Endothelial cell of umbilical vein (primary cell): Measurements from ENCODE around the gene PRPS1L1. TPM values are rescaled to one million over a fixed set of nuclear protein-coding genes. Genes with fewer than 3 reads are reported as not detected.

Source experiments
- BruUV-seq: library from RNA; stranded (reverse); fragments of 400-500 nt; replicated peaks from 2 replicates; lab custom pipeline; 2021; lab: Mats Ljungman, UMichigan
- CTCF ChIA-PET: fragments of 300-600, 350-600 bp; sonication (Branson Sonifier 250); formaldehyde crosslinking; loops from one replicate; lab custom pipeline; 2021; ENCODE audit warnings: antibody characterized with exemption, inconsistent platforms; lab: Charles Lee
- POLR2A ChIA-PET: fragments of 300-600, 350-600 bp; sonication (Branson Sonifier 250); formaldehyde crosslinking; loops from one replicate; lab custom pipeline; 2021; ENCODE audit warnings: antibody characterized with exemption, inconsistent platforms; lab: Charles Lee
- DNase-seq: peaks from one replicate; pipeline ENCODE4 v3.0.0-alpha.2; 2011; ENCODE audit warnings: low read depth, low spot score
- FAIRE-seq: peaks from 2 replicates; lab custom pipeline; 2011; peaks lifted over from hg19 to GRCh38; lab: Jason Lieb, UNC
- H2AFZ ChIP-seq: 2 replicates; pipeline ENCODE4 v1.6.0; 2012; ENCODE audit warnings: low read depth, low read length, control low read depth, inconsistent platforms
- H3K27ac ChIP-seq: 2 replicates; pipeline ENCODE4 v1.5.1; 2011; ENCODE audit warnings: low read depth, mild to moderate bottlenecking, control low read depth, low read length, moderate library complexity; ENCODE audit not compliant: insufficient read depth
- H3K27me3 ChIP-seq, 2 experiments: 2 replicates each; pipeline versions ENCODE4 v1.6.0 to v1.6.1; 2011; ENCODE audit warnings: low read length in 2 of 2, mixed read lengths in 1 of 2; ENCODE audit not compliant: control insufficient read depth in 2 of 2, insufficient read depth in 2 of 2
- H3K36me3 ChIP-seq, 2 experiments: 2 replicates in 1 of 2; 3 replicates in 1 of 2; pipeline ENCODE4 v1.5.1; 2011; ENCODE audit warnings: low read length in 2 of 2, mild to moderate bottlenecking in 1 of 2, moderate library complexity in 1 of 2; ENCODE audit not compliant: control insufficient read depth in 2 of 2, insufficient read depth in 2 of 2; ENCODE audit errors: extremely low read depth in 1 of 2
- H3K4me1 ChIP-seq: 3 replicates; pipeline ENCODE4 v1.5.1; 2011; ENCODE audit warnings: mild to moderate bottlenecking, low read length; ENCODE audit not compliant: control insufficient read depth, insufficient read depth; ENCODE audit errors: extremely low read depth
- H3K4me2 ChIP-seq: 2 replicates; pipeline ENCODE4 v1.6.1; 2011; ENCODE audit warnings: low read length, control low read depth, mixed read lengths; ENCODE audit not compliant: insufficient read depth
- H3K4me3 ChIP-seq, 3 experiments: fragments of 200-600 bp in 1 of 3; sonication (generic), shearing (Covaris generic) in 1 of 3; replicated peaks in 1 of 3; 2 replicates each; pipeline ENCODE4 v1.5.1; 2011 to 2016; ENCODE audit warnings: control low read depth in 3 of 3, low read length in 3 of 3, mild to moderate bottlenecking in 2 of 3, inconsistent platforms in 1 of 3, low read depth in 1 of 3, moderate library complexity in 1 of 3; ENCODE audit not compliant: insufficient read depth in 1 of 3
- H3K79me2 ChIP-seq: 2 replicates; pipeline ENCODE4 v1.6.0; 2012; ENCODE audit warnings: low read length, inconsistent platforms; ENCODE audit not compliant: control insufficient read depth, insufficient read depth
- H3K9ac ChIP-seq: replicated peaks from 2 replicates; pipeline ENCODE3; 2011; ENCODE audit warnings: low read length, control low read depth; ENCODE audit not compliant: insufficient read depth; ENCODE audit errors: extremely low read depth
- H3K9me1 ChIP-seq: replicated peaks from 3 replicates; pipeline ENCODE4 v1.6.0; 2011; ENCODE audit warnings: mild to moderate bottlenecking, low read length; ENCODE audit not compliant: control insufficient read depth, insufficient read depth; ENCODE audit errors: extremely low read depth
- H3K9me3 ChIP-seq: replicated peaks from 2 replicates; pipeline ENCODE4 v1.5.1; 2012; ENCODE audit warnings: low read length, inconsistent platforms; ENCODE audit not compliant: control insufficient read depth, insufficient read depth
- H4K20me1 ChIP-seq: replicated peaks from 2 replicates; pipeline ENCODE3; 2011; ENCODE audit warnings: mild to moderate bottlenecking, low read length; ENCODE audit not compliant: control insufficient read depth, insufficient read depth; ENCODE audit errors: extremely low read depth
- CTCF ChIP-seq, 2 donors: IDR thresholded peaks; 1 replicate in 1 of 2; 2 replicates in 1 of 2; pipeline ENCODE4 v1.5.1; 2011; ENCODE audit warnings: low read length in 2 of 2, mild to moderate bottlenecking in 2 of 2, moderate library complexity in 2 of 2, control low read depth in 1 of 2, inconsistent platforms in 1 of 2, low read depth in 1 of 2; ENCODE audit not compliant: insufficient read depth in 1 of 2; ENCODE audit errors: extremely low read depth in 1 of 2
- EZH2 ChIP-seq: IDR thresholded peaks from 2 replicates; pipeline ENCODE4 v1.6.1; 2012; ENCODE audit warnings: borderline replicate concordance, low read depth, mild to moderate bottlenecking, moderate library complexity, low read length, inconsistent platforms; ENCODE audit not compliant: severe bottlenecking
- FOS ChIP-seq: IDR thresholded peaks from 2 replicates; pipeline ENCODE4 v1.6.1; 2011; ENCODE audit warnings: mild to moderate bottlenecking, low read length, moderate library complexity, borderline replicate concordance; ENCODE audit not compliant: insufficient read depth
- GATA2 ChIP-seq: IDR thresholded peaks from 2 replicates; pipeline ENCODE4 v1.7.0; 2011; ENCODE audit warnings: low read depth, mild to moderate bottlenecking, moderate library complexity, mixed read lengths, low read length; ENCODE audit not compliant: insufficient read length, insufficient read depth
- JUN ChIP-seq: IDR thresholded peaks from 2 replicates; pipeline ENCODE4 v1.6.1; 2011; ENCODE audit warnings: borderline replicate concordance, low read depth; ENCODE audit not compliant: insufficient read length, insufficient read depth
- MAX ChIP-seq: IDR thresholded peaks from 2 replicates; pipeline ENCODE4 v1.6.1; 2011; ENCODE audit not compliant: insufficient read depth, insufficient read length
- MYC ChIP-seq: IDR thresholded peaks from one replicate; pipeline ENCODE4 v1.6.1; 2011; ENCODE audit warnings: mild to moderate bottlenecking, low read depth, low read length
- POLR2A ChIP-seq: IDR thresholded peaks from 2 replicates; pipeline ENCODE4 v1.6.1; 2012; ENCODE audit warnings: low read depth, mild to moderate bottlenecking, control low read depth, low read length
- POLR2AphosphoS5 ChIP-seq: IDR thresholded peaks from 2 replicates; pipeline ENCODE4 v1.6.1; 2012; ENCODE audit warnings: low read depth, mild to moderate bottlenecking, control low read depth, low read length, moderate library complexity; ENCODE audit not compliant: insufficient read depth
- dilution Hi-C: fragments of 300-500 bp; cut with MboI; formaldehyde crosslinking; loops from one replicate; pipeline ENCODE4 v1.15.0; 2019; ENCODE audit warnings: low sequenced_read_pairs; ENCODE audit not compliant: extremely low pct_ligation_motif_present
- intact Hi-C: fragments of 100-400 bp; cut with micrococcal nuclease; formaldehyde crosslinking; loops from one replicate; pipeline ENCODE4 v1.10.0; 2022
- polyA plus RNA-seq, 4 experiments: library from polyadenylated mRNA; depleted of rRNA in 3 of 4; stranded (reverse) in 3 of 4; unstranded in 1 of 4; fragments of >200 nt; gene quantifications; 2 replicates each; pipeline versions ENCODE4 v1.2.1 to v1.2.3, GENCODE V29; 2011 to 2012; ENCODE audit warnings: missing spikeins in 1 of 4
- total RNA-seq: library from RNA; stranded (reverse); gene quantifications from 2 replicates; pipeline ENCODE4 v1.2.3, GENCODE V29; 2021

Gene PRPS1L1
- total and polyA plus RNA-seq, 2 donors (not counting 3 experiments of a cell fraction or from before 2014, with no cell fraction given): not detected

- Histone ChIP-seq H4K20me1 (no peaks in the 10 kb centered on the region), H3K27me3 (no peaks in the 10 kb centered on the region), H3K27ac (no peak overlapping the region), H3K4me3 (no peak overlapping the region), H3K4me2 (no peak overlapping the region), H3K4me1 (peaks cover 24% of the 10 kb centered on the region), H3K9ac (no peak overlapping the region), H3K36me3 (no peaks in the 10 kb centered on the region), H3K79me2 (no peaks in the 10 kb centered on the region), H2AFZ (peak overlapping the region; percentile 55), H3K9me1 (no peaks in the 10 kb centered on the region), H3K9me3 (no peaks in the 10 kb centered on the region)
- ChIA-PET POLR2A (no interaction called here), CTCF (no interaction called here)
- FAIRE-seq (no peak), DNase-seq (no peak)
- TF ChIP-seq MAX (no peak), JUN (no peak), EZH2 (no peak), GATA2 (no peak), POLR2A (no peak), FOS (no peak), MYC (no peak), POLR2AphosphoS5 (no peak), CTCF (IDR thresholded peaks at IDR 0.05; ENCODE audit: extremely low read depth in 1 of 2, insufficient read depth in 1 of 2, low read depth in 1 of 2, low read length in 2 of 2) (no peak)
- BruUV-seq: no TSS peak
- dilution Hi-C loops (no loop called here), intact Hi-C loops (no loop called here)
These were observed 10.8 kb downstream of the PRPS1L1 start for GRCh38 chr7:18016547-18017444.
